Hippocampal formation (tissue), 2 donors: ENCODE data around the gene CTDSPL.

ENCODE experiments used
- DNase-seq, 2 donors: peaks; one replicate each; lab custom pipeline; 2025; lab: John Stamatoyannopoulos, UW

The CTDSPL gene

DNA sequence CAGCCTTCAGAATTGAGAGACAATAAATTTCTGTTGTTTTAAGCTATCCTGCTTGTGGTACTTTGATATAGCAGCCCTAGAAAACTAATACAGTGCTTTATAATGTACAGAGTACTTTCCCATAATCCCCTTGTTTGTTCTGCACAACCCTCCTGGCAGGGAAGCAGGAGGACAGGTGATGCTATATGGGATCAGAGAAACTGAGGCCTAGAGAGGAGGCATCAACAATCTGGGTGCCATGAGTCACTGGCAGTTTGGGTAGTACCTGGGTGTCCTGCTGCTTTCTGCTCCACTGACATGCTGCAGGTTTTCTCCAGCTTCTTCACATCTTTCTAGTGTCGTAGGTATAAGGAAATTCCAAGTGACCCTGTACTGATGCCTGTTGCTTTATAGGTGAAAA lies 55.0 kb downstream of the CTDSPL start:
- no peak for DNase-seq

DNA sequence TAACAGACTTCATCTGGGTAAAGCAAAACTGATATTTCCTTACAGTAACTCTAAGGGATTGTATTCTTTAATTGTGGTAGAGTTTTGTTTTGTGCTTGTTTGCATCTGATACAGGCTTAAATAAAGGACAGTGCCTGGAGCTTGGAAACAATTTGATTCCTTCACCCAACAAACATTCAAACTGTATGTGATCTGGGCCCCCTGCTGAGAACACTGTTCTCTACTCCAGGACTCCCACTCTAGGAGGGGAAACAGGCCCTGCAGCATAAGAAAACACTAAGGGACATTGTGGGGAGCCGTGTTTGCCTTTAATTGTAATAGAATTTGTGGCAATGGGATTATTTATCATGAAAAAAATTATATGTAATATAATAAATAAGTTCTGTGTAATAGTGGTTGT lies 56.9 kb downstream of the CTDSPL start:
- no peak for DNase-seq

- DNase-seq = no peak
These were observed 58.5 kb downstream of the CTDSPL start for GRCh38 chr3:37920156-37920699.

GRCh38 chr3:37921025-37921424 lies 59.3 kb downstream of the CTDSPL start:
- no peak for DNase-seq

DNA sequence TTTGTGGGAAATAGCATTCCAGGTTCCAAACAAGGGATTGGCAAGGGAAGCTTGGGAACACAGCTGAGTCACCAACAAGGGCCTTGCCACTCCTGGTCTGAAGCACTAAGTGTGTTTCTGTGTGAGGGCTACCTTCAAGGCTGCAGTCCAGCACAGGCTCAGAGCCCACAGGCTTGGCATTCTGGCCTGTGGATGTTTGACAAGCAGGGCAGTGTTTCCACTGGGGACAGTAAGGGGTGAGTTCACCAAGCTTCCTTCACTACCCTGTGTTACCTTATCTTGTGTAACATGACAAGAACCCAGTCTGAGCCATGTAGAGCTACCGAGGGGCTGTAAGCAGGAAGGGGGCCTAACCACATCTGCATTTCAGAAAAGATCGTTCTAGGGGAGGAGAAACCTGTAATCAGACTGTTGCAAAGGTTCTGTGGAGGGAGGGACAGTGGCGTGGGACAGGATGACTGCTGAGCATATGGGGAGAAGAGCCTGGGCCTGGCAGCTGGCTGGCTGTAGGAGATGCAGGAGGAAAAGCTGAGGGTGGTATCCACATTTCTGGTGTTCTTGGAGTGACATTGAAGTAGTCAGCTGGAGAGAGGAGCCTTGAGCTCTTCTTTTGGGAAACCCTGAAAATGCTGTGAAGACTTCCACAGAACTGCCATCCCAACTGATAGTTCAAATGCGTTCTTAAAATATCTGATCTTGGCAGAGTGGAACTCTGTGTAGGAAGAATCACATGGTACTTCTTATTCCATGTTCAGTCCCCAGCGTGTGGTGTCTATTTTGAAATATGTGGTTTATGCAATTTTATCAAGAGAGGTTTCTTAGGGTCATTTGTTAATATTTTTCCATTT lies 61.3 kb downstream of the CTDSPL start:
- DNase-seq = peak; percentile 39 to 47

DNA sequence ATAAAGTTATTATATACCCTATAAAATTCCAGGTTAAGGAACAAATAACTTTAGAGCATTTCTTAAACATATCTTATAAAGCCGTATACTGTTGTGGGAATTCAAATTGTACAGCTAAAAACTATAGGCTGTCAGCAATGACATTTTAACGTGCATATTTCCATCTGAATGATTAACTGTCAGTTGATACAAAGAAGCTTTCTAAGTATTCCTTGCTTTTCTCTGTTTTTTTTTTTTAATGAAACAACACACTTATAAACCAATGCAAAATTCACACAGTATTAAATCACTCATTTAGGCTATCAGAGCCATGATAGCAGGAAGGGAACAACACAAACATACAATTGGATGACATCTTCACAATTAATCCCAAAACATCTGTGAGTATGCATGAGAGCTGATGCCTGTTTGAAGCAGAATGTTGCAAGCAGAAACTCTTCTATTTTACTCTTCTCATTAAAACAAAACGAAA lies 61.9 kb downstream of the CTDSPL start:
- no peak for DNase-seq

DNA sequence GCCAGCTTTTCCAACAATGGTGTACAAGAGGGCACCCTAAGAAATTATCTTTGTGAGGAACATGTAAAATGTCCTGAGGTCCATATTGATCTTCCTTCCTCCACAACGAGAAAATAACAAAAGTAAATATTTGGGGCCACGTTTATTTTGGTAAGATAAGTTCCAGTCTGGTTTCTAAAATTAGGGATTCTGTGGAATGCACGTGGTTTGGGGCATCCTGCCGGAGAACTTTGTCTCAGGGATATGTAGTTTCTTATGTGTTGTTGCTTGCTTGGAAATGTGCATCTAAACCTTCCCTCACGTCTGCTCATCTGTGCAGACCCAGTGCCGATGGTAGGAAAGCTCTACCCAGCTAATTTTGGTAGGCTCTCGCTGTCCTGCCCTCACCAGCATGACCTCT lies 62.8 kb downstream of the CTDSPL start:
- no peak for DNase-seq

DNA sequence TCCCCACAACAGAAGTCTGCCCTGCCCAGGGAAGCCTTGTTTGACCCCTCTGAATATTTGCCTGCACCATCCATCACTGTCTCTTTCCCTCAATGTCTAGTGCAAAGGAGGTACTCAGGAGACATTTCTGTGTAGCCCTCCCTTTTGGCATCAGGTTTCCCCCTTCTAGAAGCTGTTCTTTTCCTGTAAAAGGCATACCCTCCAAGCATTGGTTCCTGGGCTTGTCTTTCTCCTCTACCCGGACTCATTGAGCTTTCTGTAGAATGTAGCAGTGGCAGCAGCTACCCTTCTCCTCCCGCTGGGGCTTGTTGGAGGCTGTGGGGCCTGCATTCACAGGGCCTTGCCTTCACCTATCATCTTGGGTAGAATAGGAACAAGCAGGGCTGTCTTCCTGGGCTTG lies 63.5 kb downstream of the CTDSPL start:
- DNase-seq = no peak

DNA sequence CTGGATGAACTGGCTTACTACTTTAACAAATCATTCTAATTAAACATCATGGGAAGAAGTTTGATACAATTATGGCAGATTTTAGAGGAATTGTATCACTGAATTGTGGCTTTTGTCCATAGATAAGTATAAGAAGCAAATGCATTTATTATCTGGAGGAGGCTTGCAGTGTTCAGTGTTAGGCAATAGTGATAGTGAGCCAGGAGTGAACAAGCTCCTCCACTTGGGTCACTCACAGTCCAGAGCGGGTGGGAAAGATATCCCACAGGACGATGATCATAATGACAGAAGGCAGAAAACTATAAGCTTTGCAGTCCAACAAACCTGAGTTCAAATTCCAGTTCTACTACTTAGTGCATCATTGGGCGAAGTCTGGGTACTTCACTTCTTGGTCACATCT lies 64.9 kb downstream of the CTDSPL start:
- DNase-seq = no peak

DNA sequence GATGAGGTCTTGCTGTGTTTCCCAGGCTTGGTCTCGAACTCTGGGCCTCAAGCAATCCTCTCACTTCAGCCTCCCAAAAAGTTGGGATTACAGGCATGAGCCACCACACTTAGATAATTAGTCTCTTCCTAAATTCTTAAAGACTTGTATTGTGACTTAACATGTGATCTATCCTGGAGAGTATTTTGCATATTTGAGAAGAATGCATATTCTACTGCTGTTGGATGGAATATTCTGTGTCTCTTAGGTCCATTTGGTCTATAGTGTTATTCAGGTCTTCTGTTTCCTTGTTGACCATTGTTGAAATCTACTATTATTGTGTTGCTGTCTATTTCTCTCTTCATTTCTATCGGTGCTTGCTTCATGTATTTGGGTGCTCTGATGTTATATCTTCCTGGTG lies 68.8 kb downstream of the CTDSPL start:
- DNase-seq = no peak

DNA sequence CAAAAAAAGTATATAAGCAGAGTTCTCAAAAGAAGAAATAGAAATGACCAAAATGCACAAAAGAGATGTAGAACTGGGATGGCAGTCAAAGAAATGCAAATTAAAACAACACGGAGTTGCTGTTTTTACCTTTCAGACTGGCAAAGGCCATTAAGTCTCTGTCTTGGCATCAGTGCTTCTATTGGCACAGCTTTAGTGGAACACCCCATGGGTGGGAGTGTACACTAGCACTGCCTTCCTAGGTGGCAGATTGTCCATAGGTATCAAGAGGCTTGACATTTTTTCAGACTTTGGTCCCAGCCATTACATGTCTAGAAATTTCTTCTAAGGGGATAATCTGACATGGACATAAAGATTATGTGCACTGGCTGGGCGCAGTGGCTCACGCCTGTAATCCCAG lies 70.8 kb downstream of the CTDSPL start:
- no peak for DNase-seq

- no peak for DNase-seq
These were observed 73.1 kb downstream of the CTDSPL start for GRCh38 chr3:37934631-37935289.

DNA sequence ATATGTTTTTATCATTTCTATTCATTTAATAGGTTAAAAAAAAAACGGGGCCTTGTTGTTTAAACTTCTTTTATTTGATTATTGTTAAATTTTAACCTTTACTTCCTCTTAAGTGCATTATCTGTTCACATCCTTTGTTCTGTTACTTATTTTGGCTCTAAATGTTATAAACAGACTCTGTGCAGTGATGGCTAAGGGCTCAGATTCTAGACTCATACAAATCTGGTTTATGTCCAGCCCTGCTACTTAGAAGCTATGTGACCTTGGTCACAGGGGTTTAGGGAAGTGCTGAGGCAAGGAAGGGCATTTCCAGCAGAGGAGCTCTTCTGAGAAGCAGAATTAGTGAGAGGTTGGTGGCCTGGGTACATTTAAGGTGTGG lies 73.6 kb downstream of the CTDSPL start:
- DNase-seq = no peak

DNA sequence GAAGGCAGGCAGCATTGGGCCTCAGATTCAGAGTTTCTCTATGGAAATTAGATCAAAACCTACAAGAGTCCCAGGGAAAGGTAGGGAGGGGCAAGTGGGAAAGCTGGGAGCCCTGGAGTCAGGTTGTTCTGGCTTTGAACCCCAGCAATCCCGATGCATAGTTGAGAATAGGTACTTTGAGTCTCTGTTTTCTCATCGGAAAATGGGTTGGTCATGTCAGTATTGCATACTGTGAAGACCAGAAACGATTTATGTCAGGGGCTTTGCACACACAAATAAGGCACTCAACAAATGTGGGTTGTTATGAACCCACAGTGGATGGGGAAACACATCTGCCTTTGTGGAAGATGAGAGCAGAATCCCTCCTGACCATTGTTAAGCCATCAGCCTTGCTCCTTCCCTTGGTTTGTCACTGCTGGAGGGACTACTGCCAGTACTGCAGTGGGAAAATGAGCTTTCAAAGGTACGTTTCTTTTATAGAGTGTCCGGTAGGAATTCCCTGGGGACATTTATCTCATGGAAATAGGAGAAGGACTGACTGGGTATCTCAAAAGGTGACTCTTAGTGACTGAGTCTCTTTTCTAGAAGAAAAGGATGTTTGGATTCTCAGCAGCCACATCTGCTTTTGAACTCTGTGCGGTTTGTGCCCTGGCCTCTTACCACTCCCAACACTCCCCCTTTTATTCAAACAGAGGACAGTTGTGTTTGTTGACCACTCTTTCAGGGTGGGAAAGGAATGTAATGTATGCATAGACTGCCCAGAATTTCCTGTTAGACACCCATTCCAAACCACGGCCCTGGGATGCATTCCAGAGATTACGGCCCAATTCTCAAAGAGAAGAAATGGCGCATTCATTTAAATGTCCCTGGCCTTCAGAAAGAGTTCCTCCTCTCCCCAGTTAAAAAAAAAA lies 74.3 kb downstream of the CTDSPL start:
- no peak for DNase-seq

GRCh38 chr3:37937156-37937555 lies 75.5 kb downstream of the CTDSPL start:
- DNase-seq = no peak

DNA sequence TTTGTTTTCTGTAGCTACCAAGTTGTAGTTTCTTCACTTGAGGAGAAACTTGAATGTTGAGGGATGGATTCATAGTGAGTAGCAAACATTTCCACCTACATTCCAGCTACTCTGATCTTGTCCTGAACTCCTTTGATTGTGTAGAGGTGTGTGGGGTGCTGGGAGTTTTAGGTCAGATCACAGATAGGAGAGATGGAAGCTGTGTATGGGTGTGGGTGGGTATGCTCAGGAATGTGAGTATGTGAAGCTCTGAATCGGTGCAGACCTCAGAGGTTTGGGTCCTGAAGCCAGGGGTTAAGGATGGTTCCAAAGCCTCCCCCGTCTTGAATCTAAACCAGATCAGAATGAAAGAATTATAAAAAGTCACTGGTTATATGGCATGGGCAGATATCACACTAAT lies 76.3 kb downstream of the CTDSPL start:
- no peak for DNase-seq

- no peak for DNase-seq
These were observed 78.7 kb downstream of the CTDSPL start for GRCh38 chr3:37940242-37940908.

DNA sequence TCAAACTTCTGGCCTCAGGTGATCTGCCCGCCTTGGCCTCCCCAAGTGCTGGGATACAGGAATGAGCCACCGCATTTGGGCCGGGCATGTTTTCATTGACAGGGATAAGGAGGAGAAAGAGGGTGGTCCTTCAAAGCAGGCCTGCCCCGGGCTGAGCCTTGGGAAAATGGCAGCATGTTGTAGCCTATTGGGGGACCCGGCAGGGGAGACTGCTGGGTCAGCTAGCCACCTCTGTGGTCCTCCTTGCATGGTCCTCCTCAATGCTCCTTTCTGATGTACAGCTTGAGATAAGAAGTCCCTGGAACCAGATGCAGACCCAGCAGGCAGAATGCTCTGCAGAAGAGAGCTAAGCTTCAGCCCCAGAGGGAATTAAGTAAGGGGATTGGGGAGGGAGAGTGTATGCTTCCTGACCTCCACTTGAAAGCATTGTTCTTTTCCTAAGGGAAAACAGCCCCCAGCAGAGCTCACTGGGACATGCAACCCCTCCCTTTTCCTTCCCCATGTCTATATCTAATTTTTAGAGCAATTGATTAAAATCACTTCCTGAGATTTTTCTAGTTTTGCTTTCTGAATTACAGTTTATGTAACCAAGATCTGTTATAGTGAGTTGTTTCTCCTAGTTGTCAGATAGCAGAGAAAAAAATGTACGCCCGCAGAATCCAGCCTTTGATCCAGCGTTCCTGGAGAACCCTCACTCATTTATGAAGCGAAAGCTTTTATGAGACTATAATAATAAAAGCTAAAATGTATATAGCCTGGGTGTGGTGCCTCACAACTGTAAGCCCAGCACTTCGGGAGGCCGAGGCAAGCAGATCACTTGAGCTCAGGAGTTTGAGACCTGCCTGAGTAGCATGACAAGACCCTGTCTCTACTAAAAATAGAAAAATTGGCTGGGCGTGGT lies 80.2 kb downstream of the CTDSPL start:
- DNase-seq = no peak

DNA sequence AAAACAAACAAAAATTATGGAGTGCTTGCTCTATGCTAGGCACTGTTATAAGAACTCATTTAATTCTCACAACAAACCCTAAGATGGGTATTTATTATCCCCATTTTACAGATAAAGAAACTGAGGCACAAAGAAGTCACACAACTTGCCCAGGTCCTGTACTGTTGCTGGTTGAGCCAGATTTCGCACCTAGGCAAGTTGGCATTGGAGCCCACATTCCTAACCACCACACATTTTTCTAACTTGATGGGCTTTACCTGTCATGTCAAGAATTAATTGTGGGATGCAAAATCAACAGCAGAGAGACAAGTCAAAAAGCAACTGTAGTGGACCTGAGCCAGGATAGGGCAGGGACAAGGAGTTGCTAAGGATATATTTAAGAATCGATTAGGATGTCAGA lies 81.0 kb downstream of the CTDSPL start:
- DNase-seq = no peak

DNA sequence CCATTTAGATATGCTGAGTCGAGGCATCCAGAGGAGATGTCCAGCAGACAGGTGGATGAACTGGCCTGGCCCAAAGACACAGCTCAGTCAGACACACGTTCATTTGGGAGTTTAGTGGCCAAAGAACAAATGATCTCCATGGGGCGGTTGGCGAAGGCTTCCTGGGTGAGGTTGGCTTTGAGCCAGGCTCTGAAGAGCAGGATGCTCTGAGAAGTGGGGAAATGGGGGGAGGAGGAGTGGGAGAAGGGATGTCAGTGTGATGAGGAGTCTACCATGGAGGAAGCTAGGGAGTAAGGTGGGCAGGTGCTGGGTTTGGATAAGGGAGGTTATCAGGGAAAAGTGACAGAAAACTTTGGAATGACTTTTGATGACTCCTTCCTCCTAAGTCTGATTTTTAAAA lies 81.4 kb downstream of the CTDSPL start:
- DNase-seq = no peak
